HG03432 (cell line): Measurements from ENCODE around the gene KIRREL3.

Experiments used
- ATAC-seq: cut with Tn5 transposase; IDR thresholded peaks from one replicate; pipeline ENCODE4 v1.9.1; 2021; ENCODE audit warnings: mild to moderate bottlenecking, moderate library complexity; ENCODE audit not compliant: unreplicated experiment

KIRREL3 gene

DNA sequence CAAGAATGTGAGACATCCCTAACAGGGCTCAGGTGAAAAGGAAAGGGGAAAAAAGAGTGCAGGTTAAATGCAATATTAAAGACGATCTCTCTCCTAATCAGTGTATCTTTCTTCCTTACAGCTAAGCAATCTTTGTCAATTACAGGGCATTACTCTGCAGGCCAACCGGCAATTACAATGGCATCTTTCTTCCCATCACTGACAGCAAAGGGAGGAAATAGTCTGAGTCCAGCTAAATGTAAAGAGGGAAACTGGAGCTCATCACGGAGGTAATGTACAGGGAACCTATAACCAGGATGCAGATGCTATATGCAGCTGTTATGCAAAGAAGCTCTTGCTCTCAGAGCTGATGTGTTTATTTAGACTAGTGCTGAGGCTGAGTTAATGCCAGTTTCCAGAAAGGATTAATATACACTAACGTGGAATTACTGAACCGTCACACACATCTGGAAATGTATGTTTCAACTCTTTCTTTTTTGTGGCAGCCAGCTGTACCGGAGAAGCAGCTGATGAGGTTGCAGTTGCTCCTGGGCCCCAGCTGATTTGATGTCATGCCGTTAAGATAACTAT lies 121.6 kb downstream of the KIRREL3 start:
- no peak for ATAC-seq

DNA sequence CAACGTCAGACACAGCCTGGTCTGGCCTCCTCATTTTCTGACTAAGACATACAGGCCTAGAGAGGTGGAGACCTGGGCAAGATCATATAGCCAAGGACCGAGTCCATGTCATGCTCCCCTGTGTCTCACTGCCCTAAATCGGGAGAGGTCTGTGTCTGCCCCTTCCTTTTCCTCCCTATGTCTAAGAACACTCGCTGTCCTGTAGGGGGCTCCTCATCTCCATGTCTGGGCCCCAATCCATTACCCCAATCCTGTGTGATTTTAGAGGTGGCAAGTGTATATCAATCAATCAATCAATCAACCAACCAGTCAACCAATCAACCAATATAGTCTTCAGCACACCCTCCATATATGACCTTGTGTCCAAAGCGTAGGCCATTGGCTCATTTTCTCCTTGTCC lies 125.7 kb downstream of the KIRREL3 start:
- ATAC-seq, result no peak

DNA sequence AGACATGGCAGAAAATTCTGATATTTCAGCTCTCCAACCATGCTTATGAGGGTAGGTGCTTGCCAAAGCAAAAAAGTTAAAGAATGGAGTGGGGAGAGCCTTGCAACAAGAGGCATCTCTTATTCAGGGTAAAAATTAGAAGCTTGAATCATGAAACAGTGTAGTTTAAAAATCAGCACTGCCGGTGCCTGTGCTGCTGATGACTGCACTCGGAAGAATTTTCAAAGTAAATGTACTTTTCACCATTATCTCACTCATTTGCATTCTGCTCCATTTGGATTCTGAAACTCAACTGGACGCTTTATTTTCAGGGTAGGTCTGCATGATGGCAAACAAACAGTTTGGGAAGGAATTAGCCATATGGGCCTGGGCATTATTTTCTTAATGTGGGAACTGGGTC lies 126.3 kb downstream of the KIRREL3 start:
- no peak for ATAC-seq

DNA sequence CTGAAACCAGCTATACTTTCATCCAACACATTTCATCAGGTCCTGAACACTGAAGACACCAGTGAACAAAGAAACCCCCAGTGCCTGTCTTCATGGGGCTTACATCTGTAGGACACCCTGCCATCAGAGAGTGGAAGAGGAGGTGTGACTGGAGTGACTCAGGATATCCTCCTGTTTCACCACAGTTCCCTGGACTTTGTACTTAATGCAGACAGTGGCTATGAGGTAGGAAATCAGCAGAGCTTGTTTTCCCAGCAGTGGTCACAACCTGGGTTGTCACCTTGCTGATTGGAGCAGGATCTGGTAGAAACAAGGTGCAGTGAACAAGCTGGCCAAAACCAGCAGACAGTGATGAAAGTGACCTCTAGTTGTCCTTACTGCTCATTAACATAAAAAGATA lies 128.8 kb downstream of the KIRREL3 start:
- no peak for ATAC-seq

DNA sequence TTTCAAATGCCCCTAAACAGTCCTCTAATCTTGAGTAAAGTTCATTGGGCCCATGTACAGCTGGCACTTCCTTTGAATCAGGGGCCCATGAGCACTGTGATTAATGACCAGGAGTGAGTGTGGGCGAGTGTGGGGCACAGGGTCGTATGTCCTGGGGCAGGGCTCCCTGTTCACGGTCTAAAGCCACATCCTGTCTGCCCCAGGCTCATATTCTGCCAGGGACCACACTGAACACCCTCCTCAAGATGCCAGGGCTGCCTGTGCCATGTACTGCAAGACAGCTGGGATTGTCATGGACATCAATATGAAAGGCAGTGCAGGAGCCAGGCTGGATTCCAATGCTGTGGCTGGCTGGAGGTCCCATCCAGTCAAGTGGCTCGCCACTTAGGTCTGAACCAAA lies 130.5 kb downstream of the KIRREL3 start:
- no peak for ATAC-seq

DNA sequence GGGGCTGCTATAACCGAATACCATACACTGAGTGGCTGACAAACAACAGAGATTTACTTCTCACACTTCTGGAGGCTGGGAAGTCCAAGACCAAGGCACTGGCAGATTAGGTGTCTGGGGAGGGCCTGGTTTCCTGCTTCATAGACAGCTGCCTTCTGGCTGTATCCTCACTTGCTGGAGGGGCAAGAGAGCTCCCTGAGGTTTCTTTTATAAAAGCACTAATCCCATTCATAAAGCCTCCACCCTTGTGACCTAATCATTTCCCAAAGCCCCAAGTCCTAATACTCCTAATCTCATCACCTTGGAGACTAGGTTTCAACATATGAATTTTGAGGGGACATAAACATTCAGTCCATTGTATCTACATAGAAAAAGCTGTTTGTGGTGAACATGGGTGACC lies 131.8 kb downstream of the KIRREL3 start:
- ATAC-seq, result no peak

DNA sequence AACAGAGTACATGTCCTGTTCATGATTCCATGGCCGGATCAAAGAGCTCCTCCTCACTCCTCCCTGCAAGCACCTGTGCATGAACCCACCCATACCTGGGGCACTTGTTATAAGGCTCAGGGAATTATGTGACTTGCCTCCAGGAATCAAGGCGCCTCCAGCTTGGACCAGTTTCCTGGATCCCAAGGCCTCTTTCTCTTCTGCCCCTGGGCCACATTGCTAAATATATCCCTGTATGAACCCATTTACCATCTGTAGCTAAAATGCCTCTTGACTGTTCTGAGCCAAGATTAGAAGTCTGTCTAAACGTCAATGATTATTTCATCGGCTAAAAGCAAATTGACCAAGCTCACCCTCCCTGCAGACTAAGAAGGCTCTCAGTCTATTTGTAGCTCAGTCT lies 135.6 kb downstream of the KIRREL3 start:
- no peak for ATAC-seq

DNA sequence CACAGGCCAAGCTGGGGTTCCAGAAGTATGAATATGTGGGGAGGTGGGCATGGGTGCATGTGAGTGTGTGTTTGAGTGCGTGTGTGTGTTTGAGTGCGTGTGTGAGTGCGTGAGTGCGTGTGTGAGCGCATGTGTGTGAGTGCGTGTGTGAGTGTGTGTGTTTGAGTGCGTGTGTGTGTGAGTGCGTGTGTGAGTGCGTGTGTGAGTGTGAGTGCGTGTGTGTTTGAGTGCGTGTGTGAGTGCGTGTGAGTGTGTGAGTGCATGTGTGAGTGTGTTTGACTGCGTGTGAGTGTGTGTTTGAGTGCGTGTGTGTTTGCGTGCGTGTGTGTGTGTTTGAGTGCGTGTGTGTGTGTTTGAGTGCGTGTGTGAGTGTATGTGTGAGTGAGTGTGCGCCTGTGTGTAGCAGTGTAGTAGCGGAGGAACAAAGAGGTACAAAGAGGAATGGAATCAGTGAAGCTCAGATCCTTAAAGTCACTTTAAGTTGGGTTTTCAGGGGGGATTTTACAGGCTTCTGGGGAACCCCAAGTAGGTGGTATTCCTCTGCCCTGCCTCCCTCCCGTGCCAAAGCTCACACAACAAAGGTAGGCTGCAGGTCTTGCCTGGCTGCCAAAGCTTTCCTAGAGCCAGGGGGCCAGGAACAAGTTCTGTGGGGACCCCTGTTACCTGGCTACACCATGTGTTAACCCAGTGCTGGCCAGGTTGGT lies 137.1 kb downstream of the KIRREL3 start:
- ATAC-seq, result peak; percentile 32

DNA sequence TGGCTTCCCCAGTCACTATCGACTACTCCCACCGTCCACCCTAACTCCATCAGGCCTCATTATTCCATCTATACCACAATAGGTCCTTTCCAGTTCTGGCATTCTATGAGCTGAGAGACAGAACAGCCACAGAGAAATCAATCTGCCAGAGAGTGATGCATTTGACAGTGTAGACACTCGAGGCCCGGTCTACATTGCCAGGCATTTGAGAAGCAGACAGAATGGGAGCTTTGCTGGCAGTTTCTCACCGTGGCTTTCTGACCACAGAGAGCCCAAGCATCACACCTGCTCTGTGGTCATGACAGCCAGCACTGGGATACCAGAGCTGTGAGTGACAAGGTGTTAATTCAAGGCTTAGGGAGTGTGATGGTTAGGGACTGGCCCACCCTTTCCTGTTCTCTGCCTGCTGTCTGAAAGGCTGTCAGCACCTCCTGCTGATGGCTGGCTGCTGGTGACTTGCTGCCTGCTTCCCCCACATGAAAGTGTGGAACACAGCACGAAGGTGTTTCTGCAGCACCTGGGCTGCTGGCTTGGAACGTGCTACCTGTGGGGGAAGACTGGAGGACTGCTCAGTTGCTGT lies 137.8 kb downstream of the KIRREL3 start:
- peak; percentile 83 for ATAC-seq

DNA sequence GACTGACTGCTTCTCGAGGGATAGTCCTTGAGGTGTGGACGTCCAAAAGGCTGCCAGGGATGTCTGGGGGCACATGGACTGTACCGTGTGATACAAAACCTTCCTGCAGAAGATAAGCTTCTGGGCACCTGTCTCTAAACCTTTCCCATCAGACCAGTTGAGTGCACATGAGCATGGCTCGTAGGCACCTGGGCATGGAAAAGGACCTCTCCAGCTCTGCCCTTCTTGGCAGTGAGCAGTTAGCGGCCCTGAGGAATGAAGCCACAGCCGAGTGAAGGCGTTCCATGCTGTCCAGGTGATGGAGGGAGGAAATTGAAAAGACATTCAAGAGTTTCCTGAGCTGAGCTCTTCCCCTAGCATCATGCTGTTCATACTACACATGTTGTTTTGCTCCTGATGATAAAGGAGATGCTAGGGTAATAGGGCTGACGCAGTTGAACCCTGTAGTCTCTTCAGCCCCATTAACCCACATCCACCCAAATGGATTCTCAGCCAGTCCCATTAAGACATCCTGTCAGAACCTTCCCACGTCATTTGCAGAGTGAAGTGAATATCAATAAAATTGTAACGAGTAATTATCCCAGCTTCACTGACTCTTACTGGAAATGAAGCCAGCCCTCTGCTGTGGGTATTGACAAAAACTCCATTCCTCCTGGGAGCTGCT lies 138.6 kb downstream of the KIRREL3 start:
- ATAC-seq, result no peak

DNA sequence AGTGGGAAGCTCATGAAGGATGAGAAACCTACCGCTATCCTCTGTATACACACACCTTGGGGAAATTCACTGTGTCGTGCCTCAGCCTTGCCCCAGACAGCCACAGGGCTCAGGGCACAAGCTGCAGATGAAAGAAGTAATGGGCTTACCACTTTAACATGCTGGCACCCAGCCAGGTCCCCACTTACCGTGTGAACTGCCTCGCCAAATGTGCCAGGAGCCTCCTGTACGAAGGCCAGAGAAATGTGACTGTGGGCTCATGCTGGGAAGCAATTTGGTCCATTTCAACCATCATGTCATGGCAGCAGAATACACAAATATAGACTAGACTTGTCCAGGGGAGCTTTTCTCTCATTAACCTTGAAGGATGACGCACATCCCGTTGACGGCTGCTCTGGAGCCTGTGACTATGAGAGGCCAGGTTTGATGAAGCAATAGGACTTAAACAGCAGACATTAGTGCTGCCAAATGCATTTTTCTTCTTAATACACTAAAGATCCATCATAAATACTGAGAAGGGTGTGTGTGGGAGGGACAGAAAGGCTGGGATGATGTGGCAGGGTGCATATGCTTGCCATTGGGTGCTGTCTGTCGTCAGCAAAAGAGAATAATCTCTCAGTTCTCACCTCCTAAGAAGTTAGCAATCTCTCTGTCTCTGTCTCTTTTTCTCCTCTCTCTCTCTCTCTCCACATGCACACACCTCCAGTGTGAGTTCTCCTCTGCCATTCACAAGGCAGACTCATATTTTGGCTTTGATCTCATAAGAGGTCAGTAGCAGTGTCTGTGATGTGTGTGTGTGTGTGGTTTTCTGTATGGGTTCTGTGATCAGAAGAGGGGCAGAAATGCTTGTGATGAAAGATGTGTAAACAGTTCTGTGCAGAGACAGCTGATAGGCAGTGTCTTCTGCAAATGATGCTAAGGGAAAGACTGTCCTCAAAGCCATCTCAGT lies 142.4 kb downstream of the KIRREL3 start:
- no peak for ATAC-seq

DNA sequence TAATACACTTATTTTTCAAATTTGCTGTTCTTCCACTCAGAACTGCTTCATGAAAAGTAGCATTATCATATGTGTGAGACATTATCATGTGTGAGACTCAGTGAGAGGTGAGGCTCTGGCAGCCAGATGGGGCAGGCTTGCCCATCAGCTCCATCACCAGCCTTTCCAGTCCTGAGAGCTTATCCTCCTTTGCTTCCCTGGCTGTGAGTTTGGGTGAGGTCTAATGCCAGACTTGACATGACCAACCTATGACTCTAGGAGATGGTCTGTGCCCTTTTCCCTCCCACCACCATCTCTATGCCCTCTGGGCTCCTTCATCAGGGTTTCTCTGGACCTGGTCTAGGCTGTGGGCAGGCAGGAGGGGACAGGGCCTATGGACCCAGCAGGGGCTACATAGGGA lies 145.0 kb downstream of the KIRREL3 start:
- no peak for ATAC-seq

DNA sequence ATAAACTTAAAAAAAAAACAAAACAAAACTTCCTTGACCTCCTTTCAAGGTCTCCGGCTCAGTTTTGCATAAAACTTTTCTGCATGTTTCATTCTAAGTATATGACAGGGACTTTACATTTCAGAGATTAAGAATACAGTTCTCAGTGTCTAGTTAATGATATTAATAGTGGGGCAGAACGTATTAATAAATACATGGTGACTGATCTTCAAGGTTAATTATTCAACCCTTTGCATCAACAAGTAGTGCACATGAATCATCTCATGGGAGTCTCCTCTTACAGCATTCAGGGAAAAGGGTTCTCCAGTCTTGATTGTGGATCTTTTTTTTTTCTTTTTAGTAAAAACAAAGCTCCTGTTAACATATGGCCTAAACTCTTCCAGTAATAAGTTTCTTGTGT lies 146.8 kb downstream of the KIRREL3 start:
- ATAC-seq, result peak; percentile 80

DNA sequence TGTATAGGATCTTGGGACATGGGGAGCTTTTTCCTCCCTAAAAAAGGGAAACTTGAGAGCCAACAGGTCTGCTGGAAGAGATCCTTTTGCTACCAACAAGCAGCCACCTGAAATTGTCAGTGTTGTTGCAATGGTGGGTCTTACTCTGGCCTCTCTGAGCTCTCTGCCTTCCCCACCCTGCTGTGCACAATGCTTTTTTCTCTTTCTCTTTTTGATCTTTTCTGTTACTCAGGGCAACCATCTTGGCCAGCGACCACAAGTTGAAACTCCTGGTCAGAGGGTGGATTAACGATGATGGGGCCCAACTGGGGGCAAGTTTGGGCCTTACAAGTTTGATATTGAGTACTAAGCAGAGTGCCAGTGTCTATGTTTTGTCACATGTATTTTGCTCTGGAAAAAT lies 155.8 kb downstream of the KIRREL3 start:
- ATAC-seq, result no peak

DNA sequence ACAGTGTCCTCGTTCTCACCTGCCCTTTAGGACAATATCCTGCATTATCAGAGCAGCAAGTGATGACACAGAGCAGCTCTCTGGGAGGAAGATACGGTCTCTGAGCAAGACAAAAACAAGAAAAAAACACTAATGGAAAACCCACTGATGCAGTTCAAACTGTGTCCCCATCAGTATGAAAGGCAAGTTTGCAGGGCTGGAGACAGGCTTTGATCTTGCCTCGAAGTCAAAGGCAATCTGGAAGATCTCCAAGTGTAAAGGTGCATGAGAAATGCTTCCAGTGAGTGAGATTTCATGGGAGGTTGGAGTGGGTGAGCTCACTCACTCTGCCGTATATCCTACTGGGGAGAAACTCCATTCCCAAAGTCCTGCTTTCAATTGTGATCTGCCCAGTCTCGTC lies 157.5 kb downstream of the KIRREL3 start:
- no peak for ATAC-seq

DNA sequence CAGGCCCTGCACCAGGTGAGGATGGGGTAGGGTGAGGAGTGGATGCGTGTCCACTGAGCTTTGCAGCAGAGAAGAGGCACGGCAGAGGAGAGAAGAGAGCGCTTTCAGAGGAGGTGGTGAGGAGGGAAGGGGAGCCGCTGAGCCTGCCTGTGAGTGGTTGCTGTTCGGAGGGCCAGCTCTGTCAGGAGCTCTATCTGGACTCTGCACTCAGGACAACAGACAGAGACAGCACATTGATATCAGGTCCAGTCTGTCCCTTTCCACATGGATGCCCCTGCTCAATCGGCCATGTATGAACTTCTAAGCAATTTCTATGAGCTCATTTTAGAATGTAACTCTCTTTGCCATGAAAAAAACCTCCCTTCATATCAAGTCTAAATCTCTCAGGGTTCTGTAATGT lies 158.6 kb downstream of the KIRREL3 start:
- ATAC-seq, result no peak

DNA sequence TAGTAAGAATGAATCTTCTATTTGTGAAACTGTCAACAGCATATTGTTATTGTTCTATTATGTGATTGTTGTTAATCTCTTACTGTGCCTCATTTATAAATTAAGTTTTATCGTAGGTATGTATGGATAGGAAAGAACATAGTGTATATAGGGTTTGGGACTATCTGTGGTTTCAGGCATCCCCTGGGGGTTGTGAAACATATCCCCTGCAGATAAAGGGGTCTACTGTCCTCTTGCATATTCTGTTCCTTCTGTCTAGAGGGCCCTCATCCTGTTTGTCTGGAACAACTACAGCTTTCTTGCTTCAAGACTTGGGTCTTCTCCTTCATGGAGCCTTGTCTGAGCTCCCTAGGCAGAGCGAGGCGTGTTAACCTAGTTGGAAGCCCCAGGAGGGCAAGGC lies 159.6 kb downstream of the KIRREL3 start:
- no peak for ATAC-seq

DNA sequence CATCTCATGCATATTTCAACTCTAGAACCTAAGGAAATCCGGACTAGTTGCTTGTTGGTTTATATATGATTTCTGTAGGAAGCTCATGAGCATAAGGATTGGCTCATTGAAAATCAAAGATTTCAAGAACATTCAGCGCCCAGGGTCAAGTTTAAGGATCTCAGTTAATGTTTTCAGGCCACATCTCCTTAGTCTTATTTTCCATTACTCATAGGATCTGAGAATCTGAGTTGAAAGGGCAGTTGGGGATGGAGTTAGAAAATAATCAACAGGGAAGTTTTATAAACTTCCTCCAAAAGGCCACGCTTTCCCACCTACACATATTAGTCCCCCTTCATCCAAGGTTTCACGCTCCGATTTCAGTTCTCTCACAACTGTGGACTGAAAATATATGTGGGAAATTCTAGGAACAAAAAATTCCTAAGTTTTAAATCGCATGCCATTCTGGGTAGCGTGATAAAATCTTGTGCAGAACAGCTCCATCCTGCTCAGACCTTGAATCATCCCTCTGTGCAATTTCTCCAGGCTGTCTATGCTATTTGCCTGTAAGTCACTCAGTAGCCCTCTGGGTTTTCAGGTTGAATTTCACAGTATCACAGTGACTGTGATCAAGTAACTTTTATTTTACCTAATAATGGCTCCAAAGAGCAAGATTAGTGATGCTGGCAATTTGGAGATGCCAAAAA lies 160.2 kb downstream of the KIRREL3 start:
- ATAC-seq, result no peak

DNA sequence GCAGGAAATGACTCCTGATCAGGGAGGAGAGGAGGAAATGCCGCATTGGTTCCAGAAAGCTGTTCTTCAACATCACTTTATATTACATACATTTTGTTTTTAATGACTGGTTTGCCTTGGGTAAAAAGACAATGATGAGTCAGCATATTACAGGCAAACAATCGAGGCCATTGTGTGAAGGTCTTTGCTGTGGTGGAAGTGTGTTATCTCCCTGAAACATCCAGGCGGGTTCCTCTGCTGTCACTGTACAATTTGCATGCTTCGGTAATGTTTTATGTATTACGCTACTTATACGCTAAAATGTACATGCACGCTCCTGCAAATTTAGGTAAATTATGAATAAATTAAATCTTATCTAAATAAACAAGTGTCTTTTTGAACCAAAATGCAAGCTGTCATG lies 161.1 kb downstream of the KIRREL3 start:
- no peak for ATAC-seq

DNA sequence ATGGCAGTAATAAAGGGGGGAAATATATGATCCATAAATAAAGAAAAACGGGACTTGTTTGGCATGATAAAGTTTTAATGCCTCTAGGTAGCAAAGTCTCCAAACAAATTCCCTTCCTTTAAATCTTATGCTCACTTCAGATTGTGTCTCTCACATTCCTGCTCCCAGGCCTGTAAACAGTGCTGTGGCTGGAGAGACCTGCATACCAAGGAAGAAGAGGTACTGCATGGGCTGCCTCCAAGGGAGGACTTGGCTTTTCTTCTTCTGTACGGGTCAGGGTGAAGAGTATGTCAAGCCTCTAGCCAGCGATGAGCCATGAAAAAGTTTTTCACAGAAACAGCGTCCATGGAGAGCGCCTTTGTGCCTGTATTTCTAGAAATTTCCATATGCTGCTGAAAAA lies 161.8 kb downstream of the KIRREL3 start:
- ATAC-seq, result no peak
